WTC11 (cell line): ENCODE results near the gene RAB34. TPM values are rescaled to one million over a fixed set of nuclear protein-coding genes. Genes with fewer than 3 reads are reported as not detected.

Experiments used
- CREB1 ChIP-seq: sonication (generic); formaldehyde crosslinking; IDR thresholded peaks from 2 replicates; pipeline ENCODE4 v1.8.0; 2023; ENCODE audit warnings: mild to moderate bottlenecking, missing genetic modification reagents
- E2F1 ChIP-seq: sonication (generic); formaldehyde crosslinking; IDR thresholded peaks from 2 replicates; pipeline ENCODE4 v1.8.0; 2022; ENCODE audit warnings: mild to moderate bottlenecking, missing genetic modification reagents
- E2F4 ChIP-seq: sonication (generic); formaldehyde crosslinking; IDR thresholded peaks from 2 replicates; pipeline ENCODE4 v1.8.1; 2022; ENCODE audit warnings: low read depth, mild to moderate bottlenecking, moderate library complexity, missing genetic modification reagents, borderline replicate concordance
- ESRRA ChIP-seq: sonication (generic); formaldehyde crosslinking; IDR thresholded peaks from 2 replicates; pipeline ENCODE4 v1.8.1; 2022; ENCODE audit warnings: mild to moderate bottlenecking, missing genetic modification reagents, borderline replicate concordance
- FOXJ3 ChIP-seq: sonication (generic); formaldehyde crosslinking; IDR thresholded peaks from 2 replicates; pipeline ENCODE4 v1.9.0; 2021; ENCODE audit warnings: missing genetic modification reagents, mild to moderate bottlenecking, borderline replicate concordance
- FOXK1 ChIP-seq: sonication (generic); formaldehyde crosslinking; IDR thresholded peaks from 2 replicates; pipeline ENCODE4 v1.8.0; 2022; ENCODE audit warnings: mild to moderate bottlenecking, moderate library complexity, missing genetic modification reagents
- MAX ChIP-seq: sonication (generic); formaldehyde crosslinking; IDR thresholded peaks from 2 replicates; pipeline ENCODE4 v1.8.0; 2022; ENCODE audit warnings: mild to moderate bottlenecking, missing genetic modification reagents
- MYBL2 ChIP-seq: sonication (generic); formaldehyde crosslinking; IDR thresholded peaks from 2 replicates; pipeline ENCODE4 v1.8.1; 2023; ENCODE audit warnings: mild to moderate bottlenecking, moderate library complexity, missing genetic modification reagents
- NR1H2 ChIP-seq: sonication (generic); formaldehyde crosslinking; IDR thresholded peaks from 2 replicates; pipeline ENCODE4 v1.9.0; 2021; ENCODE audit warnings: mild to moderate bottlenecking, moderate library complexity, missing genetic modification reagents
- PRRX2 ChIP-seq: fragments of 250-450 bp; sonication (Bioruptor Pico); IDR thresholded peaks from 2 replicates; pipeline ENCODE4 v1.8.0; 2021; ENCODE audit warnings: mild to moderate bottlenecking
- RELA ChIP-seq: sonication (generic); formaldehyde crosslinking; IDR thresholded peaks from 2 replicates; pipeline ENCODE4 v1.8.1; 2022; ENCODE audit warnings: missing genetic modification reagents, mild to moderate bottlenecking, borderline replicate concordance
- SMAD4 ChIP-seq: sonication (generic); formaldehyde crosslinking; IDR thresholded peaks from 2 replicates; pipeline ENCODE4 v1.8.0; 2022; ENCODE audit warnings: mild to moderate bottlenecking, missing genetic modification reagents
- SP1 ChIP-seq: sonication (generic); formaldehyde crosslinking; conservative IDR thresholded peaks from 2 replicates; pipeline ENCODE4 v1.8.1; 2022; ENCODE audit warnings: missing genetic modification reagents
- TCF7 ChIP-seq: sonication (generic); formaldehyde crosslinking; IDR thresholded peaks from 2 replicates; pipeline ENCODE4 v1.8.0; 2022; ENCODE audit warnings: mild to moderate bottlenecking, low read depth, missing genetic modification reagents, moderate library complexity
- TEAD1 ChIP-seq: sonication (generic); formaldehyde crosslinking; IDR thresholded peaks from 2 replicates; pipeline ENCODE4 v1.8.0; 2022; ENCODE audit warnings: mild to moderate bottlenecking, missing genetic modification reagents
- USF1 ChIP-seq: sonication (generic); formaldehyde crosslinking; IDR thresholded peaks from 2 replicates; pipeline ENCODE4 v1.8.0; 2022; ENCODE audit warnings: mild to moderate bottlenecking, missing genetic modification reagents
- ZNF425 ChIP-seq: fragments of 250-450 bp; sonication (Bioruptor Pico); conservative IDR thresholded peaks from 2 replicates; pipeline ENCODE4 v1.9.0; 2021; ENCODE audit warnings: mild to moderate bottlenecking
- ZNF532 ChIP-seq: fragments of 250-450 bp; sonication (Bioruptor Pico); IDR thresholded peaks from 2 replicates; pipeline ENCODE4 v1.9.0; 2021; ENCODE audit warnings: mild to moderate bottlenecking, borderline replicate concordance
- total RNA-seq: library from RNA; stranded (reverse); gene quantifications from 3 replicates; pipeline ENCODE4 v1.2.3, GENCODE V29; 2021
- TF ChIP-seq, protein P1 (sequence below): fragments of 250-450 bp; sonication (Bioruptor Pico); IDR thresholded peaks from 2 replicates; pipeline ENCODE4 v2.1.2; 2022; ENCODE audit warnings: mild to moderate bottlenecking, moderate library complexity
- TF ChIP-seq, protein P2 (sequence below): fragments of 250-450 bp; sonication (Bioruptor Pico); IDR thresholded peaks from 2 replicates; pipeline ENCODE4 v1.9.0; 2021; ENCODE audit warnings: mild to moderate bottlenecking
- TF ChIP-seq, protein P3 (sequence below): sonication (generic); formaldehyde crosslinking; IDR thresholded peaks from 2 replicates; pipeline ENCODE4 v1.8.1; 2022; ENCODE audit warnings: low read depth, missing genetic modification reagents, borderline replicate concordance
- TF ChIP-seq, protein P4 (sequence below): sonication (generic); formaldehyde crosslinking; IDR thresholded peaks from 2 replicates; pipeline ENCODE4 v1.8.1; 2022; ENCODE audit warnings: mild to moderate bottlenecking, moderate library complexity, missing genetic modification reagents
- TF ChIP-seq, protein P5 (sequence below): sonication (generic); formaldehyde crosslinking; IDR thresholded peaks from 2 replicates; pipeline ENCODE4 v1.8.1; 2023; ENCODE audit warnings: mild to moderate bottlenecking, missing genetic modification reagents, moderate library complexity

The RAB34 gene
- total RNA-seq, 1 experiment from 2014 or later = 181 TPM

GRCh38 chr17:28725660-28726225 lies 8.1 kb upstream of the RAB34 start (continued):
- TF ChIP-seq, protein P1, sequence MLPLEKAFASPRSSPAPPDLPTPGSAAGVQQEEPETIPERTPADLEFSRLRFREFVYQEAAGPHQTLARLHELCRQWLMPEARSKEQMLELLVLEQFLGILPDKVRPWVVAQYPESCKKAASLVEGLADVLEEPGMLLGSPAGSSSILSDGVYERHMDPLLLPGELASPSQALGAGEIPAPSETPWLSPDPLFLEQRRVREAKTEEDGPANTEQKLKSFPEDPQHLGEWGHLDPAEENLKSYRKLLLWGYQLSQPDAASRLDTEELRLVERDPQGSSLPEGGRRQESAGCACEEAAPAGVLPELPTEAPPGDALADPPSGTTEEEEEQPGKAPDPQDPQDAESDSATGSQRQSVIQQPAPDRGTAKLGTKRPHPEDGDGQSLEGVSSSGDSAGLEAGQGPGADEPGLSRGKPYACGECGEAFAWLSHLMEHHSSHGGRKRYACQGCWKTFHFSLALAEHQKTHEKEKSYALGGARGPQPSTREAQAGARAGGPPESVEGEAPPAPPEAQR (CRISPR knock-in tag) = no peak
- TF ChIP-seq MYBL2 (CRISPR knock-in tag) (peak; percentile 89), ZNF425 (CRISPR knock-in tag) (no peak), E2F4 (no peak), E2F1 (CRISPR knock-in tag) (peak; percentile 82), TEAD1 (CRISPR knock-in tag) (peak; percentile 62), FOXK1 (CRISPR knock-in tag) (peak; percentile 74), SP1 (CRISPR knock-in tag) (peak; percentile 52), RELA (CRISPR knock-in tag) (0 out of 2 replicates have a peak, but pooled peaks have one; percentile 65), PRRX2 (CRISPR knock-in tag) (peak; percentile 94), TCF7 (peak; percentile 67; the same call in 1 of the 2 replicates), USF1 (CRISPR knock-in tag) (peak; percentile 52), MAX (peak; percentile 94), ZNF532 (CRISPR knock-in tag) (peak; percentile 40; the same call in 1 of the 2 replicates), SMAD4 (CRISPR knock-in tag) (peak; percentile 25; the same call in 1 of the 2 replicates), ESRRA (CRISPR knock-in tag) (no peak; the same call in 1 of the 2 replicates), NR1H2 (no peak), CREB1 (CRISPR knock-in tag) (peak; percentile 60; the same call in 1 of the 2 replicates), FOXJ3 (CRISPR knock-in tag) (no peak)
- TF ChIP-seq, protein P2, sequence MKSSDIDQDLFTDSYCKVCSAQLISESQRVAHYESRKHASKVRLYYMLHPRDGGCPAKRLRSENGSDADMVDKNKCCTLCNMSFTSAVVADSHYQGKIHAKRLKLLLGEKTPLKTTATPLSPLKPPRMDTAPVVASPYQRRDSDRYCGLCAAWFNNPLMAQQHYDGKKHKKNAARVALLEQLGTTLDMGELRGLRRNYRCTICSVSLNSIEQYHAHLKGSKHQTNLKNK (CRISPR knock-in tag) = peak; percentile 48; the same call in 1 of the 2 replicates
- TF ChIP-seq, protein P3, sequence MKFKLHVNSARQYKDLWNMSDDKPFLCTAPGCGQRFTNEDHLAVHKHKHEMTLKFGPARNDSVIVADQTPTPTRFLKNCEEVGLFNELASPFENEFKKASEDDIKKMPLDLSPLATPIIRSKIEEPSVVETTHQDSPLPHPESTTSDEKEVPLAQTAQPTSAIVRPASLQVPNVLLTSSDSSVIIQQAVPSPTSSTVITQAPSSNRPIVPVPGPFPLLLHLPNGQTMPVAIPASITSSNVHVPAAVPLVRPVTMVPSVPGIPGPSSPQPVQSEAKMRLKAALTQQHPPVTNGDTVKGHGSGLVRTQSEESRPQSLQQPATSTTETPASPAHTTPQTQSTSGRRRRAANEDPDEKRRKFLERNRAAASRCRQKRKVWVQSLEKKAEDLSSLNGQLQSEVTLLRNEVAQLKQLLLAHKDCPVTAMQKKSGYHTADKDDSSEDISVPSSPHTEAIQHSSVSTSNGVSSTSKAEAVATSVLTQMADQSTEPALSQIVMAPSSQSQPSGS (CRISPR knock-in tag) = 0 out of 2 replicates have a peak, but pooled peaks have one; percentile 10
- TF ChIP-seq, protein P4, sequence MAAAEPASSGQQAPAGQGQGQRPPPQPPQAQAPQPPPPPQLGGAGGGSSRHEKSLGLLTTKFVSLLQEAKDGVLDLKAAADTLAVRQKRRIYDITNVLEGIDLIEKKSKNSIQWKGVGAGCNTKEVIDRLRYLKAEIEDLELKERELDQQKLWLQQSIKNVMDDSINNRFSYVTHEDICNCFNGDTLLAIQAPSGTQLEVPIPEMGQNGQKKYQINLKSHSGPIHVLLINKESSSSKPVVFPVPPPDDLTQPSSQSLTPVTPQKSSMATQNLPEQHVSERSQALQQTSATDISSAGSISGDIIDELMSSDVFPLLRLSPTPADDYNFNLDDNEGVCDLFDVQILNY (CRISPR knock-in tag) = peak; percentile 71
- TF ChIP-seq, protein P5, sequence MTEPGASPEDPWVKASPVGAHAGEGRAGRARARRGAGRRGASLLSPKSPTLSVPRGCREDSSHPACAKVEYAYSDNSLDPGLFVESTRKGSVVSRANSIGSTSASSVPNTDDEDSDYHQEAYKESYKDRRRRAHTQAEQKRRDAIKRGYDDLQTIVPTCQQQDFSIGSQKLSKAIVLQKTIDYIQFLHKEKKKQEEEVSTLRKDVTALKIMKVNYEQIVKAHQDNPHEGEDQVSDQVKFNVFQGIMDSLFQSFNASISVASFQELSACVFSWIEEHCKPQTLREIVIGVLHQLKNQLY (CRISPR knock-in tag) = peak; percentile 48; the same call in 1 of the 2 replicates
